ENCODE measurements around the gene LMAN1L. TPM values are rescaled to one million over a fixed set of nuclear protein-coding genes. Genes with fewer than 3 reads are reported as not detected.
A peak's percentile ranks its signal among the peaks of the same experiment; 100 is the strongest.

Gene LMAN1L
- total RNA-seq, 1 donor from 2014 or later: not detected

- no peaks in the 10 kb centered on the region for H3K36me3 Mint-ChIP-seq (ENCODE audit: unreplicated experiment)
- no peak overlapping the region for H3K4me3 Mint-ChIP-seq (ENCODE audit: unreplicated experiment)
- no peak for TF ChIP-seq CTCF (IDR thresholded peaks at IDR 0.05)
- no peak for DNase-seq (ENCODE audit: extremely low spot score, unreplicated experiment)
- H3K27ac Mint-ChIP-seq (ENCODE audit: unreplicated experiment): no peak overlapping the region
- peaks cover 3% of the 10 kb centered on the region for H3K27me3 Mint-ChIP-seq (ENCODE audit: unreplicated experiment)
- no peaks in the 10 kb centered on the region for H3K9me3 Mint-ChIP-seq (ENCODE audit: unreplicated experiment)
- H3K4me1 Mint-ChIP-seq (ENCODE audit: unreplicated experiment): peaks cover 22% of the 10 kb centered on the region
Observed at GRCh38 chr15:74775132-74775562, 37.5 kb upstream of the LMAN1L start.

GRCh38 chr15:74775894-74776293 is 36.7 kb upstream of the LMAN1L start:
- no peak for DNase-seq (ENCODE audit: extremely low spot score, unreplicated experiment)
- Mint-ChIP-seq H3K9me3 (ENCODE audit: unreplicated experiment) (no peaks in the 10 kb centered on the region), H3K27ac (ENCODE audit: unreplicated experiment) (no peak overlapping the region), H3K4me3 (ENCODE audit: unreplicated experiment) (no peak overlapping the region), H3K36me3 (ENCODE audit: unreplicated experiment) (no peaks in the 10 kb centered on the region), H3K27me3 (ENCODE audit: unreplicated experiment) (peaks cover 2% of the 10 kb centered on the region), H3K4me1 (ENCODE audit: unreplicated experiment) (peaks cover 26% of the 10 kb centered on the region)
- no peak for TF ChIP-seq CTCF (IDR thresholded peaks at IDR 0.05)

- no peak for TF ChIP-seq CTCF (IDR thresholded peaks at IDR 0.05)
- peak overlapping the region; percentile 35 for H3K27ac Mint-ChIP-seq (ENCODE audit: unreplicated experiment)
- DNase-seq (ENCODE audit: extremely low spot score, unreplicated experiment): no peak
- no peaks in the 10 kb centered on the region for H3K27me3 Mint-ChIP-seq (ENCODE audit: unreplicated experiment)
- H3K4me3 Mint-ChIP-seq (ENCODE audit: unreplicated experiment): no peak overlapping the region
- H3K36me3 Mint-ChIP-seq (ENCODE audit: unreplicated experiment): no peaks in the 10 kb centered on the region
- H3K4me1 Mint-ChIP-seq (ENCODE audit: unreplicated experiment): peaks cover 32% of the 10 kb centered on the region
- no peaks in the 10 kb centered on the region for H3K9me3 Mint-ChIP-seq (ENCODE audit: unreplicated experiment)
Observed at GRCh38 chr15:74776821-74777768, 35.5 kb upstream of the LMAN1L start.

- no peak for TF ChIP-seq CTCF (IDR thresholded peaks at IDR 0.05)
- Mint-ChIP-seq H3K4me3 (ENCODE audit: unreplicated experiment) (no peak overlapping the region), H3K27me3 (ENCODE audit: unreplicated experiment) (no peaks in the 10 kb centered on the region), H3K4me1 (ENCODE audit: unreplicated experiment) (peaks cover 36% of the 10 kb centered on the region), H3K27ac (ENCODE audit: unreplicated experiment) (no peak overlapping the region), H3K36me3 (ENCODE audit: unreplicated experiment) (no peaks in the 10 kb centered on the region), H3K9me3 (ENCODE audit: unreplicated experiment) (no peaks in the 10 kb centered on the region)
- DNase-seq (ENCODE audit: extremely low spot score, unreplicated experiment): no peak
Observed at GRCh38 chr15:74777769-74778598, 34.7 kb upstream of the LMAN1L start.

- Mint-ChIP-seq H3K36me3 (ENCODE audit: unreplicated experiment) (no peaks in the 10 kb centered on the region), H3K27ac (ENCODE audit: unreplicated experiment) (no peak overlapping the region), H3K4me3 (ENCODE audit: unreplicated experiment) (no peak overlapping the region), H3K4me1 (ENCODE audit: unreplicated experiment) (peaks cover 42% of the 10 kb centered on the region), H3K27me3 (ENCODE audit: unreplicated experiment) (no peaks in the 10 kb centered on the region), H3K9me3 (ENCODE audit: unreplicated experiment) (no peaks in the 10 kb centered on the region)
- no peak for TF ChIP-seq CTCF (IDR thresholded peaks at IDR 0.05)
- no peak for DNase-seq (ENCODE audit: extremely low spot score, unreplicated experiment)
Observed at GRCh38 chr15:74778599-74778970, 34.0 kb upstream of the LMAN1L start.
